PC-3 (cell line): ENCODE results near the gene H2BK1. TPM values are rescaled to one million over a fixed set of nuclear protein-coding genes. Genes with fewer than 3 reads are reported as not detected.

Experiments
- ATAC-seq: fragments of 200-7000 bp; cut with Tn5 transposase; 2 replicates; pipeline ENCODE4 v1.9.1; 2020; ENCODE audit warnings: mild to moderate bottlenecking, moderate library complexity
- BruUV-seq: library from RNA; stranded (reverse); fragments of 400-500 nt; replicated peaks from 2 replicates; lab custom pipeline; 2021; lab: Mats Ljungman, UMichigan
- CTCF ChIA-PET: fragments of 300-600 bp; sonication (Branson Sonifier 250); formaldehyde crosslinking; loops from one replicate; lab custom pipeline; 2022; ENCODE audit warnings: antibody characterized with exemption; lab: Charles Lee
- POLR2A ChIA-PET: fragments of 300-600 bp; sonication (Branson Sonifier 250); formaldehyde crosslinking; loops from one replicate; lab custom pipeline; 2022; ENCODE audit warnings: antibody characterized with exemption; ENCODE audit not compliant: unreplicated experiment; lab: Charles Lee
- DNase-seq: peaks from one replicate; pipeline ENCODE4 v3.0.0-alpha.2; 2015
- H2AFZ ChIP-seq: fragments of 300-600 bp; sonication (generic); 2 replicates; pipeline ENCODE4 v1.6.0; 2016; ENCODE audit warnings: antibody characterized with exemption, low read length
- H3F3A ChIP-seq: fragments of 300-600 bp; sonication (generic); one replicate; pipeline ENCODE4 v1.6.0; 2017; ENCODE audit warnings: antibody characterized with exemption, low read length, control low read depth, mild to moderate bottlenecking; ENCODE audit not compliant: unreplicated experiment
- H3K27ac ChIP-seq: fragments of 300-600 bp; sonication (generic); 2 replicates; pipeline ENCODE4 v1.5.1; 2016; ENCODE audit warnings: mild to moderate bottlenecking, low read length
- H3K27me3 ChIP-seq: fragments of 300-600 bp; sonication (generic); 2 replicates; pipeline ENCODE4 v1.6.1; 2016; ENCODE audit warnings: low read length, mixed read lengths
- H3K36me3 ChIP-seq: fragments of 300-600 bp; sonication (generic); 2 replicates; pipeline ENCODE4 v1.6.1; 2016; ENCODE audit warnings: low read depth, mixed run types, low read length, mixed read lengths
- H3K4me1 ChIP-seq: fragments of 300-600 bp; sonication (generic); 2 replicates; pipeline ENCODE4 v1.5.1; 2016; ENCODE audit warnings: low read length; ENCODE audit not compliant: insufficient read depth
- H3K4me2 ChIP-seq: fragments of 300-600 bp; sonication (generic); 2 replicates; pipeline ENCODE4 v1.6.0; 2016; ENCODE audit warnings: low read length
- H3K4me3 ChIP-seq: fragments of 300-600 bp; sonication (generic); 2 replicates; pipeline ENCODE4 v1.5.1; 2016; ENCODE audit warnings: mild to moderate bottlenecking, low read length, mixed read lengths
- H3K79me2 ChIP-seq: fragments of 300-600 bp; sonication (generic); 2 replicates; pipeline ENCODE4 v1.6.1; 2017; ENCODE audit warnings: low read length, mixed read lengths
- H3K9ac ChIP-seq: fragments of 300-600 bp; sonication (generic); 2 replicates; pipeline ENCODE4 v1.6.0; 2016; ENCODE audit warnings: mild to moderate bottlenecking, low read length
- H3K9me2 ChIP-seq: fragments of 300-600 bp; sonication (generic); replicated peaks from 2 replicates; pipeline ENCODE4 v1.6.1; 2016; ENCODE audit warnings: mixed run types, low read length, mixed read lengths
- H3K9me3 ChIP-seq: fragments of 300-600 bp; sonication (generic); 2 replicates; pipeline ENCODE4 v1.6.1; 2016; ENCODE audit warnings: low read length, mixed read lengths
- H4K20me1 ChIP-seq: fragments of 300-600 bp; sonication (generic); 2 replicates; pipeline ENCODE4 v1.6.1; 2016; ENCODE audit warnings: low read length, mixed read lengths
- EZH2 ChIP-seq: fragments of 300-600 bp; sonication (generic); IDR thresholded peaks from one replicate; pipeline ENCODE4 v1.6.1; 2017; ENCODE audit warnings: antibody characterized with exemption, mild to moderate bottlenecking, low read length; ENCODE audit not compliant: unreplicated experiment
- EZH2phosphoT487 ChIP-seq: fragments of 300-600 bp; sonication (generic); IDR thresholded peaks from 2 replicates; pipeline ENCODE4 v1.6.1; 2018; ENCODE audit warnings: mild to moderate bottlenecking, antibody characterized with exemption, low read length, borderline replicate concordance
- intact Hi-C: fragments of 100-400 bp; cut with micrococcal nuclease; formaldehyde crosslinking; loops from 2 replicates; pipeline ENCODE4 v1.9.0; 2023
- total RNA-seq: library from RNA; depleted of rRNA; stranded (reverse); fragments of >200 nt; gene quantifications from 2 replicates; pipeline ENCODE4 v1.2.3, GENCODE V29; 2014
- TF ChIP-seq, protein P1 (sequence below): fragments of 300-600 bp; sonication (generic); conservative IDR thresholded peaks from 2 replicates; pipeline ENCODE4 v1.5.1; 2017; ENCODE audit warnings: antibody characterized with exemption, low read depth, mild to moderate bottlenecking, low read length

The H2BK1 gene
- total RNA-seq, 1 experiment from 2014 or later, result not detected

GRCh38 chr7:151251689-151252560, 41.6 kb upstream of the H2BK1 start:
- Histone ChIP-seq H3K9me2 (no peaks in the 10 kb centered on the region), H3K4me2 (peak overlapping the region; percentile 93), H4K20me1 (no peaks in the 10 kb centered on the region), H3K4me3 (peak overlapping the region; percentile 69), H3K27ac (no peak overlapping the region), H3F3A (no peaks in the 10 kb centered on the region), H3K9ac (peak overlapping the region; percentile 54), H3K36me3 (no peaks in the 10 kb centered on the region), H3K4me1 (peaks cover 4% of the 10 kb centered on the region), H3K79me2 (no peaks in the 10 kb centered on the region), H2AFZ (peak overlapping the region; percentile 87), H3K27me3 (0 out of 2 replicates have a peak, but pooled peaks cover 3% of the 10 kb centered on the region), H3K9me3 (no peaks in the 10 kb centered on the region)
- DNase-seq (peak; percentile 29), ATAC-seq (peak; percentile 51)
- intact Hi-C loops, result no loop called here
- POLR2A ChIA-PET, result interaction anchor here (0.6 kb wide), 1 partner anchor 75 kb away, joined by 3 read pairs; no protein-coding TSS in a partner anchor
- CTCF ChIA-PET, result no interaction called here
- TF ChIP-seq EZH2 (no peak), EZH2phosphoT487 (no peak)
- TF ChIP-seq, protein P1, sequence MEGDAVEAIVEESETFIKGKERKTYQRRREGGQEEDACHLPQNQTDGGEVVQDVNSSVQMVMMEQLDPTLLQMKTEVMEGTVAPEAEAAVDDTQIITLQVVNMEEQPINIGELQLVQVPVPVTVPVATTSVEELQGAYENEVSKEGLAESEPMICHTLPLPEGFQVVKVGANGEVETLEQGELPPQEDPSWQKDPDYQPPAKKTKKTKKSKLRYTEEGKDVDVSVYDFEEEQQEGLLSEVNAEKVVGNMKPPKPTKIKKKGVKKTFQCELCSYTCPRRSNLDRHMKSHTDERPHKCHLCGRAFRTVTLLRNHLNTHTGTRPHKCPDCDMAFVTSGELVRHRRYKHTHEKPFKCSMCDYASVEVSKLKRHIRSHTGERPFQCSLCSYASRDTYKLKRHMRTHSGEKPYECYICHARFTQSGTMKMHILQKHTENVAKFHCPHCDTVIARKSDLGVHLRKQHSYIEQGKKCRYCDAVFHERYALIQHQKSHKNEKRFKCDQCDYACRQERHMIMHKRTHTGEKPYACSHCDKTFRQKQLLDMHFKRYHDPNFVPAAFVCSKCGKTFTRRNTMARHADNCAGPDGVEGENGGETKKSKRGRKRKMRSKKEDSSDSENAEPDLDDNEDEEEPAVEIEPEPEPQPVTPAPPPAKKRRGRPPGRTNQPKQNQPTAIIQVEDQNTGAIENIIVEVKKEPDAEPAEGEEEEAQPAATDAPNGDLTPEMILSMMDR, result no peak
- TSS peak; percentile 28 for BruUV-seq

DNA sequence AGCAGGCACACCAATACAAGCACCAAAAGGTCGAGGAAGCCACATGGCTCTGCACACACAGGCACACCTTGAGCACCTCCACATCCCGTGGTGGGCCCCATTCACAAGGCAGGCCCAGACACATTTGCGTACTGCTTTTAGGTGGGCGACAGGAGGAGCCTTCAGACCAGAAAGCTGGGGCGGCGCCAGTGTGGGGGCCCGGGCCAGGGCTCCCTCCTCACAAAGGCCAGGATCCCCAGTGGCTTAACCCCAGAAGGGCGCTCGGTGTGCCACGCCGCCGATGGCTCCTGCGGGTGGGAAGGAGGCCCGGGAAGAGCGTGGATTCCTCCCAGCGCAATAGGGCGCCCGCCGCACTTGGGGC, 41.0 kb upstream of the H2BK1 start:
- ATAC-seq, result no peak
- no peak for DNase-seq
- no peaks in the 10 kb centered on the region for H3K9me2 ChIP-seq
- H3K9me3 ChIP-seq, result no peaks in the 10 kb centered on the region
- no peaks in the 10 kb centered on the region for H3F3A ChIP-seq
- no peaks in the 10 kb centered on the region for H3K79me2 ChIP-seq
- H3K4me1 ChIP-seq, result peaks cover 4% of the 10 kb centered on the region
- H3K4me2 ChIP-seq, result peak overlapping the region; percentile 70
- H3K4me3 ChIP-seq, result peak overlapping the region; percentile 56; the same call in 1 of the 2 replicates
- intact Hi-C loops, result no loop called here
- TF ChIP-seq, protein P1, result no peak
- TF ChIP-seq EZH2, result no peak
- TF ChIP-seq EZH2phosphoT487, result no peak
- H3K27ac ChIP-seq, result no peak overlapping the region
- BruUV-seq, result no TSS peak
- H4K20me1 ChIP-seq, result no peaks in the 10 kb centered on the region
- peak overlapping the region; percentile 47 for H2AFZ ChIP-seq
- H3K9ac ChIP-seq, result no peak overlapping the region
- no peaks in the 10 kb centered on the region for H3K36me3 ChIP-seq
- POLR2A ChIA-PET, result no interaction called here
- no peaks in the 10 kb centered on the region for H3K27me3 ChIP-seq
- CTCF ChIA-PET, result no interaction called here
